HG02852 (cell line): ENCODE data around the gene COMMD1.
"Not testable (repeated sequence)": the region's sequence is repeated elsewhere in the genome, so short reads cannot be mapped to it uniquely, and the experiment has no call there.

ENCODE experiments used
- ATAC-seq: cut with Tn5 transposase; IDR thresholded peaks from one replicate; pipeline ENCODE4 v1.9.1; 2021; ENCODE audit warnings: mild to moderate bottlenecking, moderate library complexity; ENCODE audit not compliant: unreplicated experiment

Gene COMMD1

GRCh38 chr2:61905372-61906185, at the start of gene COMMD1:
COMMD1 (plus strand) TSS chr2:61905674; CDS start chr2:61905679, 5 bp downstream.
- ATAC-seq, result peak; percentile 99

- ATAC-seq, result no peak
Observed at GRCh38 chr2:61857224-61857623, 48.2 kb upstream of the COMMD1 start.

- ATAC-seq, result no peak
Observed at GRCh38 chr2:61862085-61862484, 43.4 kb upstream of the COMMD1 start.

- ATAC-seq, result not testable (repeated sequence)
Observed at GRCh38 chr2:61866482-61867089, 38.9 kb upstream of the COMMD1 start.

GRCh38 chr2:61876400-61876799, 29.1 kb upstream of the COMMD1 start:
- no peak for ATAC-seq

- ATAC-seq, result no peak
Observed at GRCh38 chr2:61877571-61878245, 27.8 kb upstream of the COMMD1 start.

GRCh38 chr2:61878761-61879160, 26.7 kb upstream of the COMMD1 start:
- ATAC-seq, result no peak

GRCh38 chr2:61879351-61879750, 26.1 kb upstream of the COMMD1 start:
- ATAC-seq, result not testable (repeated sequence)

- ATAC-seq, result no peak
Observed at GRCh38 chr2:61882850-61883249, 22.6 kb upstream of the COMMD1 start.

- ATAC-seq, result no peak
Observed at GRCh38 chr2:61885896-61886603, 19.4 kb upstream of the COMMD1 start.

- ATAC-seq, result peak; percentile 9
Observed at GRCh38 chr2:61887717-61888266, 17.7 kb upstream of the COMMD1 start.

GRCh38 chr2:61888267-61889055, 17.0 kb upstream of the COMMD1 start, which contains the start of gene CCT4:
CCT4 (minus strand) TSS chr2:61888656; CDS start chr2:61888507, 149 bp downstream.
- peak; percentile 64 for ATAC-seq

GRCh38 chr2:61898810-61899209, 6.7 kb upstream of the COMMD1 start:
- no peak for ATAC-seq

GRCh38 chr2:61900281-61900680, 5.2 kb upstream of the COMMD1 start:
- ATAC-seq, result no peak

- no peak for ATAC-seq
Observed at GRCh38 chr2:61906186-61906470, 654 bp downstream of the COMMD1 start.

- no peak for ATAC-seq
Observed at GRCh38 chr2:61909116-61909515, 3.6 kb downstream of the COMMD1 start.

- ATAC-seq, result no peak
Observed at GRCh38 chr2:61910603-61911002, 5.1 kb downstream of the COMMD1 start.

GRCh38 chr2:61911510-61911909, 6.0 kb downstream of the COMMD1 start:
- no peak for ATAC-seq

GRCh38 chr2:61914794-61915193, 9.3 kb downstream of the COMMD1 start:
- not testable (repeated sequence) for ATAC-seq

- ATAC-seq, result no peak
Observed at GRCh38 chr2:61920548-61920947, 15.1 kb downstream of the COMMD1 start.
